Activated CD4-positive, alpha-beta T cell treated with anti-CD3 and anti-CD28 coated beads, Interleukin-2, amount 50 U/mL, for 16 hours (primary cell): ENCODE results near the gene PRTG.
"Not testable (repeated sequence)": the region's sequence is repeated elsewhere in the genome, so short reads cannot be mapped to it uniquely, and the experiment has no call there.

Experiments used
- DNase-seq: peaks from one replicate; pipeline ENCODE4 v3.0.0-alpha.2; 2020

PRTG gene

GRCh38 chr15:55741833-55742497 lies 987 bp downstream of the PRTG start:
- DNase-seq = no peak

GRCh38 chr15:55740981-55741832 lies 1.7 kb downstream of the PRTG start:
- no peak for DNase-seq

DNA sequence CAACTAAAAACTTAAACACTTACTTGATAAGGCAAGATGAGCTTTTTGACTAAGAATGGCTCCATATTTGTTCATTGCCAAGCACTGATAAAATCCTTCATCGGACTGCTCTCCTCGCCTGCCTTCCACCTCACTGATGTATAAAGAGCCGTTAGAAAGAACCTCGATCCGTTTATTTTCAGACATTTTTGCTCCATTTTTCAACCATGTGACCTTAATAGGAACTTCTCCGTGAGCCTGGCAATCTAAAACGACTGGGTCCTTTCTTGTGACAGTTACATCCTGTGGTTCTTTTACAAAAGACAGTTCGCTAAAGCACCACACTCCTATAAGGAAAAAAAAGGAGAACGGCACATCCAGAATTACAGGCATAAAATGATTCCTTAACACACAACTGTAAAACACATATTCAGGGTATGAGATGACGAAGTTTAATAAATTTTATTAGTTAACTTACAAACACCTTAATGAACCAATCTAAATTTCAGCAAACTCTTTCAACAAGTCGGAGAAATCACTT lies 2.5 kb downstream of the PRTG start:
- DNase-seq = no peak

DNA sequence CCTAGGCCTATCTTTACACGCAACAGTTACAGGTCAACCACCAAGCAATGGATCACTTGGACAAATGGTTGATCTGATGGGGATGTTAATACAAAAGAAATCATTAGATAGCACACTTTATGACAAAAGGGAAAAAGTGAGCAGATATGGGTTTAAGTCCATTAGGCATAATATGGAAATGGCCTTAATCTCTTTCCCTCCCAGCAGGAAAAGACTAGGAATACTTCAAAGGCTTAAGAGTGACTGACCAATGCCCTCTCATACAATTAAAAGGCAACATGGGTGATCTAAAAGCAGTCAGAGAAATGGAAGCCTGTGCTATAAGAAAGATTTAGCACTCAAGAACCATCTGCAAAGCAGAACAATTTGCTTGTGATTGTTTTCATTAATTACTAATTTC lies 3.3 kb downstream of the PRTG start:
- DNase-seq = no peak

DNA sequence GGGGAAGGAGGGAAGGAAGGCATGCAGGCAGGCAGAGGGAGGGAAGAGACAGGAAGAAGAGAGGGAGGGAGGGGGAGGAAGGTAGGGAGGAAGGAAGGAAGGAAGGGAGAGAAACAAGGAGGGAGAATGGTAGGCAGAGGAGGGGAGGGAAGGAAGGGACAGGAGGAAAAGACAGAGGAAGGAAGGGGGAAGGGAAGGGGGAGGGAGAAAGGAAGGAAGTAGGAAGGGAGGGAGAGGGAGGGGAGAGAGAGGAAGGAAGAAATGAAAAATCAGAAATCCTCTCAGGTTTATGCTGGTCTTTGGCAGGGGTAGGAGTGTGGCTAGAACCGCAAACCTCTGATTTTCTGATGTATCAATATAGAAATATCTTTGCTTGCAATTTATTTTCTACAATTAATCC lies 4.2 kb downstream of the PRTG start:
- DNase-seq = no peak

DNA sequence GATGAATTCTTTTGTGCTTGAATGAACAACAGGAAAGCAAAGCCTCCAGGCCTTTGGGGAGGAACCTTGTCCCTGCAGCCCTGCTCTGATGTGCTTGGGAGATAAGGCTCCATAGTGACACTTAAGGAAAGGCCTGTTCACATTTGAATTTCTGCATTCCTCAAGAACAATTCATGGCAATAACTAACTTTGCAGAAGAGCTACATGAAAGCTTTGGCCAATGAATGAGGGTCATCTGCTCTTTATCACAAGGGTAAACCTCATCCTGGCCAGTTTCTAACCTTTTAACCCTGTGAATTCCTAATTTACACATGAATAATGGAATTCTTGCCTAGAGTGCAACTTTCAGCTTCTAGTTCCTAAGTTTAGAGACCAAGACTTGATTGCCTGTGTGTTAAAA lies 5.6 kb downstream of the PRTG start:
- DNase-seq = no peak

GRCh38 chr15:55736756-55737155 lies 6.2 kb downstream of the PRTG start:
- no peak for DNase-seq

- no peak for DNase-seq
Observed at GRCh38 chr15:55734641-55735040, 8.3 kb downstream of the PRTG start.

DNA sequence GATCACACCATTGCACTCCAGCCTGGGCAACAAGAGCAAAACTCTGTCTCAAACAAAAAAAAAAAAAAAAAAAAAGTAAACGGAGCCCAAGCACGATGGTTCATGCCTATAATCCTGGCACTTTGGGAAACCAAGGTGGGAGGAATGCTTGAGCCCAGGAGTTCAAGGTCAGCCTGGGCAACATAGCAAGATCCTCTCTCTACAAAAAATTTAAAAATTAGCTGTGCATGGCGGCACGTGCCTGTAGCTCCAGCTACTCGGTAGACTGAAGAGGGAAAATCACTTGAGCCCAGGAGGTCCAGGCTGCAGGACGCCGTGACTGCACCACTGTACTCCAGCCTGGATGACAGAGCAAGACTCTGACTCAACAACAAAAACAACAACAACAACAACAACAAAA lies 9.5 kb downstream of the PRTG start:
- DNase-seq = not testable (repeated sequence)

GRCh38 chr15:55721554-55722185 lies 21.3 kb downstream of the PRTG start:
- DNase-seq = no peak

- no peak for DNase-seq
Observed at GRCh38 chr15:55715355-55716076, 27.4 kb downstream of the PRTG start.

- DNase-seq = no peak
Observed at GRCh38 chr15:55714064-55714463, 28.9 kb downstream of the PRTG start.

DNA sequence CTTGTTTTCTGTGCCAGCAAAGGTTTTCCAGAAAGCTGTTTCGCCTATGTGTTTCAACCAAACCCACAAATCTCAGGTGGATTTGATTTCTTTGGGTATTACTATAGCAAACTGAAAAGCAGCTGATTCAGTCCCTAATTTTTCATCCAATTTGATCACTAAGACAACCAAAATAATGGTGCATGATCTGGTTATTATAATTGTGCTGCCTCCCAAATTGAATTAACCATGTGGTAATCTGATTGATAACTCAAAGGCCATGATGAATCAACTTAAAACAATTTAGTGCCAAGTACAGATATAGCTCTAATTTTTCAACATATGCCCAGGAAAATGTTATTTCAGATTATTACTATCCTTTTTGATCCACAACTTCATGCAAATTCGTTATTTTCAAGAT lies 30.6 kb downstream of the PRTG start:
- no peak for DNase-seq

- DNase-seq = no peak
Observed at GRCh38 chr15:55710286-55710685, 32.7 kb downstream of the PRTG start.

DNA sequence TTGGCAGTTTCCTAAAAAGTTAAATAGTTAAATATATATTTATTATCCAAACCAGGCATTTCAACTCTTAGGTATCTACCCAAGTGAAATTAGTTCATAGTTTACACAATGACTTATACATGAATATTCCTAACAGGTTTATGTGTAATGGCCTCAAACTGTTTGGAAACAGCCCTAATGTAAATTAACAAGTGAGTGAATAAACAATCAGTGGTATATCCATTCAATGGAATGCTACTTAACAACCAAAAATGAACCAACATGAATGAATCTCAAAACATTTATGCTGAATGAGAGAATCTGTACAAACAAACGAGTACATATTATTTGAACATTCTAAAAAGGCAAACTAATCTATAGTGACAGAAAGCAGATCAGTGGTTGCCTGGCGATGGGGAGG lies 33.5 kb downstream of the PRTG start:
- DNase-seq = no peak

- DNase-seq = no peak
Observed at GRCh38 chr15:55708720-55709119, 34.2 kb downstream of the PRTG start.

GRCh38 chr15:55707951-55708350 lies 35.0 kb downstream of the PRTG start:
- no peak for DNase-seq

DNA sequence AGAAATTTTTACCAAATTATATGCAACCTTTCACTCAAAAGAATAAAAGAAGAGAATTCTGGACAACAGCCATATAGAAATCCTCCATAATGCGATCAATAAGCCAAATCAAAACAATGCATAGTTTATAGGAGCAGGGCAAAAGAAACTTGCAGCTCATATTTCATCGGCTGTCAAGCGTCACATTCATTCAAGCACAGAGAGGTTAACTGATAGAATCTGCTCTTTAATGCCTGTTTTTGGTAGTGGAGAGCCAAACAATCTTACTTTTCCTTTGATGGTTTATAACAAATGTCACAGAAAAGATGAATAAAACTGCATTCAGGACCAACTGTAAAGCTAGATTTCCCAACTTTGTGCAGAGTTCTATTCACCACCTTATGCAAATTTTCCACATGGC lies 35.4 kb downstream of the PRTG start:
- DNase-seq = no peak

GRCh38 chr15:55703873-55704301 lies 39.1 kb downstream of the PRTG start:
- DNase-seq = no peak

DNA sequence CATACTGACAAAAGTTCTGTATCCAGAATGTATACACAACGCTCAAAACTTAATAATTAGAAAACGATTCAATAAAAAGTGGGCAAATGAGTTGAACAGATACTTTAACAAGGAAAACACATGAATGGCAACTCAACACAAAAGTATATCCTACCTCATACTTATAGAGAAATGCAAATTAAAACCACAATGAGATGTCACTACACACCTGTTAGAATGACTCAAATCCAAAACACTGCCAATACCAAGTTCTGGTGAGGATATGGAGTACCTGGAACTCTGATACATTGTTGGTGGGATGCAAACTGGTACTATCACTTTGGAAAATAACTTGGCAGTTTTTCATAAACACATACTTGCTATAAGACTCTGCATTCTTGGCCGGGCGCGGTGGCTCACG lies 42.1 kb downstream of the PRTG start:
- no peak for DNase-seq

GRCh38 chr15:55698653-55699052 lies 44.3 kb downstream of the PRTG start:
- no peak for DNase-seq

GRCh38 chr15:55696221-55696620 lies 46.7 kb downstream of the PRTG start:
- DNase-seq = no peak

DNA sequence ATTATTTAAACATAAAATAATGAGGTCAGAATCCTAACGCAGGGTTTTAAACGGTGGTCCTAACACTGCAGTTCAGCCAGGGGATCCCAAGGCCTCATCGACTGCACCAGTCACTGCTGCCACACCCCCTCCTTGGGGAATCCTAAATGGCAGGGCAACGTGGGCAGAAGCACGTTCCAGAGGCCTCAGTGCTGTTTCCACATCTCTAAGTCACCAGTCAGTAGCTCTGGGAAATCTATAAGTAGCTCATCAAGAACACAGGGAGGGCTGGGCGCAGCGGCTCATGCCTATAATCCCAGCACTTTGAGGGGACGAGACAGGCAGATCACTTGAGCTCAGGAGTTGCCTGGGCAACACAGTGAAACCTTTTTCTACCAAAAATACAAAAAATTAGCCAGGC lies 47.5 kb downstream of the PRTG start:
- no peak for DNase-seq
